DOHH2 (cell line): ENCODE results near the gene TAGLN3.

Experiments used
- EZH2phosphoT487 ChIP-seq: fragments of 200-600 bp; sonication (generic); IDR thresholded peaks from 2 replicates; pipeline ENCODE4 v1.6.1; 2017; ENCODE audit warnings: borderline replicate concordance, mild to moderate bottlenecking, antibody characterized with exemption, low read length, moderate library complexity, mixed read lengths
- TF ChIP-seq, protein P1 (sequence below): fragments of 200-600 bp; sonication (generic); IDR thresholded peaks from one replicate; pipeline ENCODE4 v1.5.1; 2014; ENCODE audit warnings: antibody characterized with exemption, mild to moderate bottlenecking, low read depth, low read length; ENCODE audit not compliant: poor library complexity, severe bottlenecking

DNA sequence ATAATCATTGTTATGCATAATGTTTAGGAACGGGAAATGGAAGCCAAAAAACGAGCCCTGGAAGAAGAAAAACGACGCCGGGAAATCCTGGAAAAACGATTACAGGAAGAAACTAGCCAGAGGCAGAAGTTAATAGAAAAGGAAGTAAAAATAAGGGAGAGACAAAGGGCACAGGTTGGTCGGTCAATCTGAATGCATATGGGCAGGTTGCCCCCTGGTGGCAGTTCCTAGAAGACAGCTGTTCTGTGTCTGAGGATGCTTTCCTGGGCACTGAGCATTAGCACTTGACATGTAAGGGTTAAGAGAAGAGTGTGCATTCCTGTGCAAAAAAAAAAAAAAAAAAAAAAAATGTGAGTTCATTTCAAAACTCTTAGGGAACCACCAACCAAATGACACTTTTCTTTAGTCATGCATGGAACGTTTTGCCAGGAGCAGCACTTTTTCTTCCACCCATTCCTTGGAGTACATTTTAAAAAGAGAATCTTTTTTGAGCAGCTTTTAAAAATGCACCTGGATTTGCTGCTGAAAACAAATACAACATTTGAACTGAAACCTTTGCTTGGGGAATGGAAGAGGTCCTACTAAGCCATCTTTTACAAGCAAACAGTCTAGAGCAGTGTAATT, 31.0 kb upstream of the TAGLN3 start:
- TF ChIP-seq, protein P1, sequence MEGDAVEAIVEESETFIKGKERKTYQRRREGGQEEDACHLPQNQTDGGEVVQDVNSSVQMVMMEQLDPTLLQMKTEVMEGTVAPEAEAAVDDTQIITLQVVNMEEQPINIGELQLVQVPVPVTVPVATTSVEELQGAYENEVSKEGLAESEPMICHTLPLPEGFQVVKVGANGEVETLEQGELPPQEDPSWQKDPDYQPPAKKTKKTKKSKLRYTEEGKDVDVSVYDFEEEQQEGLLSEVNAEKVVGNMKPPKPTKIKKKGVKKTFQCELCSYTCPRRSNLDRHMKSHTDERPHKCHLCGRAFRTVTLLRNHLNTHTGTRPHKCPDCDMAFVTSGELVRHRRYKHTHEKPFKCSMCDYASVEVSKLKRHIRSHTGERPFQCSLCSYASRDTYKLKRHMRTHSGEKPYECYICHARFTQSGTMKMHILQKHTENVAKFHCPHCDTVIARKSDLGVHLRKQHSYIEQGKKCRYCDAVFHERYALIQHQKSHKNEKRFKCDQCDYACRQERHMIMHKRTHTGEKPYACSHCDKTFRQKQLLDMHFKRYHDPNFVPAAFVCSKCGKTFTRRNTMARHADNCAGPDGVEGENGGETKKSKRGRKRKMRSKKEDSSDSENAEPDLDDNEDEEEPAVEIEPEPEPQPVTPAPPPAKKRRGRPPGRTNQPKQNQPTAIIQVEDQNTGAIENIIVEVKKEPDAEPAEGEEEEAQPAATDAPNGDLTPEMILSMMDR: peak; percentile 92
- no peak for TF ChIP-seq EZH2phosphoT487
